CD4-positive, alpha-beta T cell treated with Interleukin-15 for 1 hour (primary cell): Measurements from ENCODE around the gene TCERG1L.
"Not testable (repeated sequence)": the region's sequence is repeated elsewhere in the genome, so short reads cannot be mapped to it uniquely, and the experiment has no call there.

Experiments
- DNase-seq: peaks from one replicate; pipeline ENCODE4 v3.0.0-alpha.2; 2020

Gene TCERG1L

DNA sequence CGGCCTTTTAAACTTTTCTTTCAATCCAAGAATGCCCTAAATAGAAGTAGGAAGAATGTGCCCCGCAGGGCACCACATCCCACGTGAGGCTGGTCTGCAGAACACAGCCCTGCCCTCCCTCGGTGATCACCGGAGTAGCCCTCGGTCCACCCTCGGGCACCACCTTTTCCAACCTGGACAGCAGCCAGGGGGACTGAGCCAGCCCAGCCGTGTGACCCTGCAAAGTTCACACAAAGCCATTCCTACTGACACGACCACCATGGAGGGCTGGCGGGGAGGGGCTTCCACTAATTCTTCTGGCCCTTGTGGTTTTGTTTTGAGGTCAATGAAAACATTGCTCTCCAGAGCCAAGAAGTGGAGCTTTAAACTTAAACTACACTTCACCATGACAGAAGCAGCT, 132.2 kb downstream of the TCERG1L start:
- DNase-seq = no peak

DNA sequence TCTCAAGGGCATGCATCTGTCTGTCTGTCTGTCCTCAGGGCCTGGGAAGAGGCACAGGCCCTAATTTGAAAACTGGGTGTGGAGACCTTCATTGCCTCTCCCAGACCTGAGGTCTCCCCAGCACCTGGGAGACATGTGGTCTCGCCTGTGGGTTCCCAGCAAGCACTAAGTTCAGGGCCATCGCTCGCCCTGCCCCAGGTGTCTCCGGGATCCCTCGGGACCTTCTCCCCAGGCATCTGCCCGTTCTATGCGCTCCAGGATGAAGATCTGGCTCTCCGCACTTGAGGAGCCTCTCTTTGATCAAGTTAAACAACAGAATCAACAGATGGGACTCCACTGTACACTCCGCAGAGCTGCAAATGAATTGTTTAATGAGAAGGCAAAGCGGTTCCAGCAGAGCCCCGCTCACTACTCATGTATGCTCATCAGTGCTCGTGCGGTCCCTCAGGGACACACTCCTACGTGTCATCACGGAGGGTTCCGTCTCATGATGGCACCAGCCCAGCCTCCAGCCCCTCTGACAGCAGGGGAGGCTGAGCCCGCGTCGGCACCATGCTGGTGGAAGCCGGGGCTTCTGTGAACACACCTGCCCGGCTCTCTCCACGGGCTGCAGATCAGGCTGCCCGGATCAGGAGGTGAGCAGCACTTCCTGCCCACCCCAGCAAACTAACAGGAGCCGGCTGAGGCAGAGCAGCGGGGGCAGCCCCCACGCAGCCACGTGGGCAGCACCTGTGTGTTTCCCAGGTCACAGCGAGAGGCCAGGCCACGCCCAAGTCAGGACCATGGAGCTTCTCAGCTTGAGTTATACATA, 132.8 kb downstream of the TCERG1L start:
- no peak for DNase-seq

GRCh38 chr10:131177431-131178327, 133.8 kb downstream of the TCERG1L start:
- no peak for DNase-seq

- DNase-seq = no peak
Measured at GRCh38 chr10:131176907-131177306, 134.6 kb downstream of the TCERG1L start.

DNA sequence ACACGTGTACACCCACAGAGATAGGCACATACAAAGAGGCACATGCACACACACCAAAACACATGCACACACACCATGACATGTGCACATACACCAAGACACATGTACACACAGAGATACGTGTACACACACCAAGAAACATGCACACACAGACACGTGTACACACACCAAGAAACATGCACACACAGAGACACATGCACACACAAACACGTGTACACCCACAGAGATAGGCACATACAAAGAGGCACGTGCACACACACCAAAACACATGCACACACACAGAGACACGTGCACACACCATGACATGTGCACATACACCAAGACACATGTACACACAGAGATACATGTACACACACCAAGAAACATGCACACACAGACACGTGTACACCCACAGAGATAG, 135.2 kb downstream of the TCERG1L start:
- not testable (repeated sequence) for DNase-seq

- no peak for DNase-seq
Measured at GRCh38 chr10:131175891-131176290, 135.6 kb downstream of the TCERG1L start.

- DNase-seq = no peak
Measured at GRCh38 chr10:131174651-131175540, 136.6 kb downstream of the TCERG1L start.

GRCh38 chr10:131174211-131174565, 137.3 kb downstream of the TCERG1L start:
- no peak for DNase-seq

- no peak for DNase-seq
Measured at GRCh38 chr10:131173484-131174210, 137.9 kb downstream of the TCERG1L start.

DNA sequence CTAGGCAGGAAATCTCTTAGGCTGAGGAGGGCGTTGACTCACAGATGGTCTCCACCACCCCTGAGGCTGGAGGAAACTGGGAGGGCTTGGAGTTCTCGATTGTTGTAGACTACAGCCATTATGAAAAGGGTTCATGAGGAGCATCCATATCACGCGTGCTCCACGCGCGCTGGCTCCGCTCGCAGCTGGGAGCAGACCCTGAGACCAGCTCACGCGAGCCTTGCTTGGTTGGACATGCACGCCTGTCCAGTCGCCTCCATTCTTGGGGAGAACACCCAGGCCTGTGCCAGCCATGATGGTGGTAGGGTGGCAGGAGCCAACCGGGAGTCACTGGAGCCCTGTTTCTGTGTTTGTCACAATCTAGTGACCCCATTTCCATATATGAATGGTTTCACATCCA, 139.1 kb downstream of the TCERG1L start:
- DNase-seq = no peak

- no peak for DNase-seq
Measured at GRCh38 chr10:131169146-131169545, 142.4 kb downstream of the TCERG1L start.

DNA sequence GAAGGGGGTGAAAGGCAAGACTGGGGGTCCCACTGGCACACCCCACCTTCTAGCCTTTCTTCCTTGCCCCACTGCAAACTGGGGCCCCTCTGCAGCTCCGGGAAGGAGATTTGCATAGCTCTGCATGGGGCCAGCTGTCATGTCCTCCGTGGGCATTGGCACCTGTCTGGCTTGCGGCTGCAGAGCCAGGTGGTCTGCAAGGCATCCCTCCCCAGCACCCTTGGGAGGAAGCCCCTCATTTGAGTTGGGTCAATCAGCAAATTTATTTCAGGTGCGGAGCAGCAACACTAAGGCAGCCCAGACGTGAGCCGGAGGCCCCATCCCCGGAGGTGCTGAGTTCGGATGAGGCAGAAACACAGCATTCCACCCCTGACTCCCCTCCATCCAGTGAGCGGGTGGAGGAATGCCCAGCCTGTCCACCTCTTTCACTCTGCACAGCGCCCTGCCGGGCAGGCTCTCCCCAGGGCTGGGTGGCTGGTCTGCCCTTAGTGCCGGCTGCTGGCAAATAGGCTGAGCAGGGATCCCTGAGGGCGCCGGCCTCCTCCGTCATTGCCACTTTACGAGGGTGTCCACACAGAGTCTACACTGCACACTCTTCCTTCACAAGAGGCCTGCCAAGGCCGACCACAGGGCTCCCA, 143.2 kb downstream of the TCERG1L start:
- DNase-seq = no peak

DNA sequence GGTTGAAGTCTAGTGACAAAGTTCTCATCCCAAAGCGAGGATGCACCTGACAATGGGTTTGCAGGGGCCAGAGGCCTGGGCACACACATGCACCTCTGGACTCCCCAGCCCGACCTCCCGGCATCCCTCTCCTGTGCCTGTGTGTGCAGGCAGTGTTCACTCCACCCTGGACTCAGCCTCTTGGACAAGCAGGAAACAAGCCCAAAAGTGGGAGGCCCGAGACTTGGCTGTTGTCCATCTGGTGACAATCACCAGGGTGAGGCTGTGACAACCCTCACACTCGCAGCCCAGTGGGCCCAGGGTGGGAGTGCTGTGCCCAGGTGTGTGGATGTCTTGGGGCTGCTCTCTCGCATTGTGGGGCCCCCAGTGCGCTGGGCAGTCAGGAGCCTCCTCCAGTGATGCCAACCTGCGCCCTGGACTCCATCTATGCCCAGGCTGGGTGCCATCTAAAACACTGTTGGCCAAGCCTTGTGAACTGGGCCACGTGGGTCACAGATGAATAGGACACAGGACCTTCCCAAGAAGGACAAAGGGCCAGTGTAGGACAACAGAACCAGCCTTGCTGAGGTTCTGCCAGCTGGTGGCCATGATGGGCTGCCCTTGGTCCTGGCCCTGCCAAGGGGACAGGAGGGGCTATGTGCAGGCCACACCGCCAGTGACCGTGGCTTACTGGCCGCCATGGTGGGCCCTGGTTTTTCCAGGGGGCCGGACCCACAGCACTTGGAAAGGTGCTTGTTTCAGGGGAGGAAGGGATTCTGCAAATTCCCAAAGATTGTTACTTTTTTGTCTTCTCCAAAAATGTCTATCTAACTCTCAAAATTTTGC, 144.3 kb downstream of the TCERG1L start:
- no peak for DNase-seq

DNA sequence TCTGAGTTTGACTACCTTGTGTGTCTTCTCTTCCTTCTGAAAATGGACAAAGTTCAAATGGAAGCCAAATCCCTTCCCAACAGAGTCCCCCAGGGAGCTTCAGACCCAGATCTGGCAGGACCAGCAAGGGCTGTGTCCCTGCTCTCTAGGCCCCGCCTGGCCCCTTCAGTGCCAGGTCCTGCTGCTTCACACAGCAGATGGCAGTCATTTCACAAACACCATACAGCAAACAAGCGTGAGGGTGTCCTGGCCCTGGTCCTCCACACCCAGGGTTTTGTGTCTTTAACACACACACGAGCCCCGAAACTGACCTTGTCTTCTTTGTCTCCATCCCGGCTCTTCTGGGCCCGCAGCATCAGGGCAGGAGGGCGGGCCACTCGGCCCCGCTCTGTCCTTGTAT, 145.0 kb downstream of the TCERG1L start:
- DNase-seq = no peak

DNA sequence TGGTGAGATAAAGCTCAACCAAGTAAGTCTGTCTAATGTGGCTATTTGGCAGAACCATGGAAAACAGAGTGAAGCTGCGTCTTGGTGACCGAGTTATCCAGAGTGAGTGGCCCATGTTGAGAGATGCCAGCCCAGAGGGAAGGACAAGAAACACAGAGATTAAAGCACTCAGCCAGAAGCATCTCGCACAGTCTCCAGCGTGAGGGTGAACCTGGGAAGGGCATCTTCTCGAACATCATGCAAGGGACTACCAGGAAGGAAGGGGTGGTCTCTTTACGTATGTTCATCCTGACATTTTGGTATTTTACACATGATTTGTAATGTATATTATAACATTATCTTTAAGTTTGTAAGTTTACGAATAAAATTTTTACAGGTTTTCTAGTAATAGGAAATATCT, 146.4 kb downstream of the TCERG1L start:
- DNase-seq = no peak

GRCh38 chr10:131162866-131163843, 148.4 kb downstream of the TCERG1L start:
- no peak for DNase-seq

DNA sequence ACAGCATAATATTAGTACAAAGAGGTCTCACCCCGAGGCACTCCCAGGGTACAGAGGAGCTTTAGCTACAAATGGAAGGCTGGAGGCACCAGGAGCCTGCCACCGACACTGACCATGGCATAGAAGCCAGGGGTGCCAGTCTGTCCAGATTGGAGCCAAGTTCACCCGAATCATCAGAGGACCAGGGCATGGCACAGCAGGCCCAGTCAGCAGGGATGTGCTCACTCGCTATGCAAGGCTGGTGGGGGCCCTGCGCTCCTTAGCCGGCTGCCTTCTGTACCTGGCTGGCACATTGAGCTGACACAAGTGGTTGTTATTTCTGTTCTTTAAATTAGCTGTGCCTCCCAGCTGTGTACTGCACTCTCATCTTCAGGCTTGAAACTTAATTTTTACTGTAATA, 149.3 kb downstream of the TCERG1L start:
- no peak for DNase-seq

DNA sequence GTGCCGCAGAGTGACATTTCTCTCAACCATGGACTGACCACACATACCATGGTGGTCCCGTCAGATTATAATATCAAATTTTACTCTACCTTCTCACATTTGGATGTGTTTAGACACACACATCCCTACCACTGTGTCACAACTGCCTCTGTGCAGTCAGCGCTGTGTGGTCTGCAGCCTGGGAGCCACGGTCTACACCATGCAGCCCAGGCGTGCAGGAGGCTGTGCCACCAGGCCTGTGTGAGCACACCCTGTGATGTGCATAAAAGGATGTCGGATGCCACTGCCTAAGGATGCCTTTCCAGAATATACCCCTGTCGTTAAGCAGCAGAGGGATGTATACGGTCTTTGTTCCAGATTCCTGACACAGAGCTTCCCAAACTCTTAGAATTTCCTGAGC, 150.4 kb downstream of the TCERG1L start:
- DNase-seq = no peak

DNA sequence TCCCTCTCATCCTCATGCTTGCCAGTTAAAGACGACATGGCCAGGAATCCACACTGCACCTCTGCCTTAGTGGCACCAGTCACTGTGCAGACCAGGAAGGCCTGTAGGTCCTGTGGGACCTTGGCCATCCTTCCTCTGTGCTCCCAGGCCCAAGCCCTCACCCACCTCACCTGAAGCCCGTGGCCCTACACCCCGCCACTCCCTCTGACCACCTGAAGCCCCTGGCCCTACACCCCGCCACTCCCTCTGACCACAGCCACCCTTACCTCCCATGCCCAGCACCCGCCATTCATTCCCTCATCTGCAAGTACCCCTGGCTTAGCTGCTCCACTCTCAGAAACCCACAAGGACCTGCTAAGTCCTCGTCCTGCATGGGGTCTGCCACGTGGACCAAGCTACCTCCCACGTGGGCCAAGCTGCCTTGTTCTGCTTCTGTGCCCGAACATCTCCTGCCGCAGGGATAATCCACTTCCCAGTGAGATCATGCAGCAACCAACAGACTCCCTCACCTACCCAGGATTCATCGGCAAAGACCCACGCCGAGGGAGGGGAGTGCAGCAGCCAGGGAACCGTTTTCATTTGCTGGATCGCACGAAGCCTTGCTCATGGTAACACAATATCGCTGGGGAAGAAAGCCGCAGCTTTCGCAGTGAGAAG, 151.2 kb downstream of the TCERG1L start:
- no peak for DNase-seq
